Measurements from ENCODE around the gene EPB41L1.

EPB41L1 gene

GRCh38 chr20:36234771-36235320, 80.3 kb downstream of the EPB41L1 start:
- DNase-seq, result no peak

GRCh38 chr20:36235892-36236785, 81.6 kb downstream of the EPB41L1 start, which contains the start of gene AAR2:
Gene AAR2 (plus strand): TSS chr20:36236478. CDS start chr20:36239869, 3,391 bp downstream.
- peak; percentile 38 for DNase-seq

GRCh38 chr20:36236786-36237121, 82.2 kb downstream of the EPB41L1 start:
- no peak for DNase-seq

GRCh38 chr20:36237477-36237876, 82.9 kb downstream of the EPB41L1 start:
- no peak for DNase-seq

GRCh38 chr20:36238153-36238552, 83.6 kb downstream of the EPB41L1 start:
- no peak for DNase-seq

GRCh38 chr20:36238760-36239159, 84.2 kb downstream of the EPB41L1 start:
- DNase-seq, result no peak

GRCh38 chr20:36240076-36240475, 85.5 kb downstream of the EPB41L1 start:
- no peak for DNase-seq

GRCh38 chr20:36241678-36242077, 87.1 kb downstream of the EPB41L1 start:
- no peak for DNase-seq

GRCh38 chr20:36243726-36244125, 89.2 kb downstream of the EPB41L1 start:
- DNase-seq, result no peak

GRCh38 chr20:36246401-36246800, 91.9 kb downstream of the EPB41L1 start:
- no peak for DNase-seq

GRCh38 chr20:36248836-36249235, 94.3 kb downstream of the EPB41L1 start:
- DNase-seq, result no peak

GRCh38 chr20:36249450-36249849, 94.9 kb downstream of the EPB41L1 start:
- no peak for DNase-seq

- no peak for DNase-seq
Measured at GRCh38 chr20:36251426-36251825, 96.9 kb downstream of the EPB41L1 start.

- no peak for DNase-seq
Measured at GRCh38 chr20:36252511-36252910, 98.0 kb downstream of the EPB41L1 start.

- no peak for DNase-seq
Measured at GRCh38 chr20:36253036-36253435, 98.5 kb downstream of the EPB41L1 start.

- DNase-seq, result no peak
Measured at GRCh38 chr20:36254076-36254475, 99.5 kb downstream of the EPB41L1 start.

GRCh38 chr20:36255445-36255844, 100.9 kb downstream of the EPB41L1 start:
- DNase-seq, result no peak

GRCh38 chr20:36259177-36260061, 104.9 kb downstream of the EPB41L1 start:
- no peak for DNase-seq

GRCh38 chr20:36260316-36260715, 105.8 kb downstream of the EPB41L1 start:
- no peak for DNase-seq

GRCh38 chr20:36261389-36262105, 107.0 kb downstream of the EPB41L1 start:
- DNase-seq, result no peak

GRCh38 chr20:36262440-36262839, 107.9 kb downstream of the EPB41L1 start:
- no peak for DNase-seq

GRCh38 chr20:36264426-36265246, 110.1 kb downstream of the EPB41L1 start:
- no peak for DNase-seq
